Calu3 (cell line): ENCODE measurements around the gene IMMP2L. TPM values are rescaled to one million over a fixed set of nuclear protein-coding genes. Genes with fewer than 3 reads are reported as not detected.

Experiments
- BruUV-seq: library from RNA; stranded (reverse); fragments of 400-500 nt; replicated peaks from 2 replicates; lab custom pipeline; 2021; lab: Mats Ljungman, UMichigan
- CTCF ChIA-PET: fragments of 300-600 bp; sonication (Branson Sonifier 250); formaldehyde crosslinking; loops from one replicate; lab custom pipeline; 2022; ENCODE audit warnings: antibody characterized with exemption; lab: Charles Lee
- DNase-seq: peaks from one replicate; pipeline ENCODE4 v3.0.0; 2022
- H3K27ac Mint-ChIP-seq: one replicate; pipeline ENCODE4 v1.8.0; 2022; ENCODE audit warnings: mixed read lengths; ENCODE audit not compliant: unreplicated experiment
- H3K27me3 Mint-ChIP-seq: one replicate; pipeline ENCODE4 v1.8.0; 2022; ENCODE audit warnings: mixed read lengths; ENCODE audit not compliant: unreplicated experiment
- H3K36me3 Mint-ChIP-seq: one replicate; pipeline ENCODE4 v1.8.0; 2022; ENCODE audit warnings: mild to moderate bottlenecking, moderate library complexity, mixed read lengths; ENCODE audit not compliant: insufficient read depth, unreplicated experiment
- H3K4me1 Mint-ChIP-seq: one replicate; pipeline ENCODE4 v1.8.0; 2022; ENCODE audit warnings: mild to moderate bottlenecking, low read depth, mixed read lengths; ENCODE audit not compliant: unreplicated experiment
- H3K4me3 Mint-ChIP-seq: one replicate; pipeline ENCODE4 v1.8.0; 2022; ENCODE audit warnings: mild to moderate bottlenecking, low read depth, moderate library complexity, mixed read lengths; ENCODE audit not compliant: unreplicated experiment
- H3K9me3 Mint-ChIP-seq: one replicate; pipeline ENCODE4 v1.8.0; 2022; ENCODE audit warnings: low read depth, mixed read lengths; ENCODE audit not compliant: unreplicated experiment
- intact Hi-C: fragments of 100-400 bp; cut with micrococcal nuclease; formaldehyde crosslinking; loops from one replicate; pipeline ENCODE4 v1.10.0; 2022; ENCODE audit not compliant: unreplicated experiment
- total RNA-seq: library from RNA; stranded (reverse); gene quantifications from 2 replicates; pipeline ENCODE4 v1.2.3, GENCODE V29; 2022
- TF ChIP-seq, protein P1 (sequence below): fragments of 200-600 bp; IDR thresholded peaks from one replicate; pipeline ENCODE4 v1.8.0; 2022; ENCODE audit warnings: antibody characterized with exemption; ENCODE audit not compliant: unreplicated experiment

IMMP2L gene
- total RNA-seq, 1 experiment from 2014 or later, result 28.6 TPM

DNA sequence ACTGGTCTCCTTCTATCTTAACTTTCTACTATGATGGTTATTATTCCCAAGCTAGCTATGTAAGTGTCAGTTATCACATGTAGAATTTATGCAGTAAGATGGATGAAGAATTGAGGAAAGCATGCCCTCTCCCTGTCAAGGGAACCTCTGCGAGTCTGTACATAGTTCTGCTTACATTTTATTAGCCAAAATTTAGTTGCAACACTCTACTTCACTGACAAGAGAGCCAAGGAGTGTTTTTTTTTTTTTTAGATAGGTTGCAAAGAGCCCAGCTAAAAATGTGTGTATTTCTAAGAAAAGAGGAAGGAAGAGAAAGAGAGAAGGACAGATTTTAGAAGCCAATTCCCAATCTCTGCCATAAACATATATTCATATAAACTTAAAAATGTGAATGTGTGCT is 829.1 kb downstream of the IMMP2L start:
- Mint-ChIP-seq H3K4me1 (no peaks in the 10 kb centered on the region), H3K27ac (no peak overlapping the region), H3K27me3 (no peaks in the 10 kb centered on the region), H3K4me3 (no peak overlapping the region), H3K9me3 (peaks cover 4% of the 10 kb centered on the region), H3K36me3 (no peaks in the 10 kb centered on the region)
- DNase-seq, result no peak
- TF ChIP-seq, protein P1, sequence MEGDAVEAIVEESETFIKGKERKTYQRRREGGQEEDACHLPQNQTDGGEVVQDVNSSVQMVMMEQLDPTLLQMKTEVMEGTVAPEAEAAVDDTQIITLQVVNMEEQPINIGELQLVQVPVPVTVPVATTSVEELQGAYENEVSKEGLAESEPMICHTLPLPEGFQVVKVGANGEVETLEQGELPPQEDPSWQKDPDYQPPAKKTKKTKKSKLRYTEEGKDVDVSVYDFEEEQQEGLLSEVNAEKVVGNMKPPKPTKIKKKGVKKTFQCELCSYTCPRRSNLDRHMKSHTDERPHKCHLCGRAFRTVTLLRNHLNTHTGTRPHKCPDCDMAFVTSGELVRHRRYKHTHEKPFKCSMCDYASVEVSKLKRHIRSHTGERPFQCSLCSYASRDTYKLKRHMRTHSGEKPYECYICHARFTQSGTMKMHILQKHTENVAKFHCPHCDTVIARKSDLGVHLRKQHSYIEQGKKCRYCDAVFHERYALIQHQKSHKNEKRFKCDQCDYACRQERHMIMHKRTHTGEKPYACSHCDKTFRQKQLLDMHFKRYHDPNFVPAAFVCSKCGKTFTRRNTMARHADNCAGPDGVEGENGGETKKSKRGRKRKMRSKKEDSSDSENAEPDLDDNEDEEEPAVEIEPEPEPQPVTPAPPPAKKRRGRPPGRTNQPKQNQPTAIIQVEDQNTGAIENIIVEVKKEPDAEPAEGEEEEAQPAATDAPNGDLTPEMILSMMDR, result no peak
- intact Hi-C loops, result no loop called here
- CTCF ChIA-PET, result interaction anchor here (0.5 kb wide), 1 partner anchor 643 kb away, joined by 4 read pairs; no protein-coding TSS in a partner anchor
- BruUV-seq, result no TSS peak

DNA sequence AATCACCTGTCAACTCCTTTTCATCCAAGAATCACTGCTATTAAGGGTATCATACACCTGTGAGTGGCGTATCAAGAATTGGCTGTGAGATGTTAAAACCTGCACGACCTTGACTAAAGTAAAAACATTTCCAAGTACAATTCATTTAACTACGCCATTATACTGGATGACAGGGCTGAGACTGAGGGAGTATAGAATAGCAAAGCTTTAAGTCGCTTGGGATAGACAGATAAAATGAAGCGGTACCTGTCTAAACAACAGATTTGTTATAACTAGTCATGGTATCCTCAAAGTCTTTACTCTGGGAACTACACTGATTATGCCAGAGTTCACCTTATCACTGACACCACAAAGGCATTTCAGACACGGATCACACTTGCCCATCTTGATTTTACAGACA is 837.5 kb downstream of the IMMP2L start:
- intact Hi-C loops, result no loop called here
- H3K27me3 Mint-ChIP-seq, result no peaks in the 10 kb centered on the region
- TF ChIP-seq, protein P1, result no peak
- no peak overlapping the region for H3K4me3 Mint-ChIP-seq
- H3K9me3 Mint-ChIP-seq, result peaks cover 3% of the 10 kb centered on the region
- H3K4me1 Mint-ChIP-seq, result no peaks in the 10 kb centered on the region
- no peaks in the 10 kb centered on the region for H3K36me3 Mint-ChIP-seq
- no peak for DNase-seq
- H3K27ac Mint-ChIP-seq, result no peak overlapping the region
- no TSS peak for BruUV-seq
- CTCF ChIA-PET, result interaction anchor here (0.7 kb wide), 1 partner anchor 473 kb away, joined by 4 read pairs; no protein-coding TSS in a partner anchor

DNA sequence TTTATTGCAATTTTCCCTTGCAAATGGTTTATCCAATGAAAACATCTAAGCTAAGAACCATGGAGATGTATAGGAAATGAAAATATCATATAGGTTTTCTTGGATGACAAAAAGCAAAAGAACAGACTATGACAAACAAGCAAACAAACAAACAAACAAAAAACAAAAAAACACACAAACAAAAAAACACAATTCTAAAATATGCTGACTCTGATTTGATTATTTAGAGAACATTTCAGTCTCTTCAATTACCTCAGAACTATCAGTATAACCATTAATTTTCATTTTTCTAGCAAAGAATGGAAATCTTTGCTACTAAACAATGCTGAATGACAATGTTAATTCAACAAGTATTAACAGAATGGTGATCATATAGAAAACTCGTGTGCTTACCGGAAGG is 840.9 kb downstream of the IMMP2L start:
- DNase-seq, result no peak
- TF ChIP-seq, protein P1, result no peak
- intact Hi-C loops, result no loop called here
- Mint-ChIP-seq H3K27ac (no peak overlapping the region), H3K4me1 (no peaks in the 10 kb centered on the region), H3K36me3 (no peaks in the 10 kb centered on the region), H3K4me3 (no peak overlapping the region), H3K9me3 (peaks cover 7% of the 10 kb centered on the region), H3K27me3 (no peaks in the 10 kb centered on the region)
- BruUV-seq, result no TSS peak
- CTCF ChIA-PET, result interaction anchor here (0.6 kb wide), 1 partner anchor 971 kb away, joined by 3 read pairs; no protein-coding TSS in a partner anchor

DNA sequence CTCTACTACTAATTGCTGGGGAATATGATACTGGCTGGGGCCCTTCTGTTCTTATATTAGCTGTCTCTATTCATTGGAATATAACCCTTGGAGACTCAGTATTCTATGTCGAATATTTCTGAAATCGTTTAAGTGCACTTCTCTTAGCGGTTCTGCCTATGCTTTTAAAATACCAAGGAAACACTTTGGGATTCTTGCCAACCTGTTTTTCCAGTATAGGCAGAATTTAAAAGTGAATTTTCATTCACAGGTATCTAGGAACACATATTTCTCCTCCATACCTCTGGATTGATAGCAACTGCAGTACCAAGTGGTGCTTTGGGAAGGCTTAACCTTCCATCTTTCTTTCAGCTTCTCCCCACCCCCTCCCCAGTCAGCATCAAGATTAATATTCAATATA is 841.7 kb downstream of the IMMP2L start:
- no peaks in the 10 kb centered on the region for H3K36me3 Mint-ChIP-seq
- CTCF ChIA-PET, result interaction anchor here (0.6 kb wide), 1 partner anchor 971 kb away, joined by 3 read pairs; no protein-coding TSS in a partner anchor
- H3K4me1 Mint-ChIP-seq, result no peaks in the 10 kb centered on the region
- no peaks in the 10 kb centered on the region for H3K27me3 Mint-ChIP-seq
- no TSS peak for BruUV-seq
- no peak overlapping the region for H3K27ac Mint-ChIP-seq
- TF ChIP-seq, protein P1, result no peak
- H3K4me3 Mint-ChIP-seq, result no peak overlapping the region
- DNase-seq, result no peak
- intact Hi-C loops, result no loop called here
- H3K9me3 Mint-ChIP-seq, result peaks cover 7% of the 10 kb centered on the region
